Keratinocyte (primary cell): ENCODE results near the gene OR6M1. TPM values are rescaled to one million over a fixed set of nuclear protein-coding genes. Genes with fewer than 3 reads are reported as not detected.

Source experiments
- DNase-seq: peaks from one replicate; pipeline ENCODE4 v3.0.0-alpha.2; 2011; ENCODE audit warnings: low read depth, missing footprints, low spot score
- FAIRE-seq: peaks from 2 replicates; lab custom pipeline; 2011; peaks lifted over from hg19 to GRCh38; lab: Jason Lieb, UNC
- H2AFZ ChIP-seq: 2 replicates; pipeline ENCODE4 v1.6.0; 2012; ENCODE audit warnings: low read length, control low read depth, inconsistent platforms; ENCODE audit not compliant: control insufficient read depth
- H3K27ac ChIP-seq: 2 replicates; pipeline ENCODE4 v1.5.1; 2011; ENCODE audit warnings: low read length; ENCODE audit not compliant: control insufficient read depth, insufficient read depth
- H3K27me3 ChIP-seq: 3 replicates; pipeline ENCODE4 v1.6.0; 2011; ENCODE audit warnings: low read length; ENCODE audit not compliant: control insufficient read depth, insufficient read depth; ENCODE audit errors: extremely low read depth
- H3K36me3 ChIP-seq, 2 experiments: 2 replicates in 1 of 2; 3 replicates in 1 of 2; pipeline ENCODE4 v1.5.1; 2011; ENCODE audit warnings: low read length in 2 of 2, mild to moderate bottlenecking in 1 of 2; ENCODE audit not compliant: control insufficient read depth in 2 of 2, insufficient read depth in 2 of 2; ENCODE audit errors: extremely low read depth in 1 of 2
- H3K4me1 ChIP-seq: 3 replicates; pipeline ENCODE4 v1.5.1; 2011; ENCODE audit warnings: low read length; ENCODE audit not compliant: control insufficient read depth, insufficient read depth; ENCODE audit errors: extremely low read depth
- H3K4me2 ChIP-seq: 3 replicates; pipeline ENCODE4 v1.6.0; 2011; ENCODE audit warnings: low read depth, low read length; ENCODE audit not compliant: control insufficient read depth, insufficient read depth; ENCODE audit errors: extremely low read depth
- H3K4me3 ChIP-seq, 3 experiments: fragments of 200-600 bp in 1 of 3; sonication (generic) in 1 of 3; 2 replicates in 2 of 3; 3 replicates in 1 of 3; pipeline ENCODE4 v1.5.1; 2011 to 2016; ENCODE audit warnings: low read length in 3 of 3, mild to moderate bottlenecking in 3 of 3, control low read depth in 2 of 3, inconsistent platforms in 1 of 3, low read depth in 1 of 3, mixed read lengths in 1 of 3, mixed run types in 1 of 3, moderate library complexity in 1 of 3; ENCODE audit not compliant: control insufficient read depth in 2 of 3, insufficient read depth in 2 of 3; ENCODE audit errors: extremely low read depth in 1 of 3
- H3K79me2 ChIP-seq: 2 replicates; pipeline ENCODE4 v1.6.0; 2012; ENCODE audit warnings: low read length; ENCODE audit not compliant: control insufficient read depth, insufficient read depth
- H3K9ac ChIP-seq: 3 replicates; pipeline ENCODE4 v1.6.0; 2011; ENCODE audit warnings: low read length; ENCODE audit not compliant: control insufficient read depth, insufficient read depth; ENCODE audit errors: extremely low read depth
- H3K9me1 ChIP-seq: 3 replicates; pipeline ENCODE4 v1.6.0; 2011; ENCODE audit warnings: low read length; ENCODE audit not compliant: control insufficient read depth, insufficient read depth; ENCODE audit errors: extremely low read depth
- H3K9me3 ChIP-seq: 2 replicates; pipeline ENCODE4 v1.5.1; 2012; ENCODE audit warnings: low read depth, low read length; ENCODE audit not compliant: control insufficient read depth
- H4K20me1 ChIP-seq: 3 replicates; pipeline ENCODE4 v1.6.0; 2011; ENCODE audit warnings: low read length; ENCODE audit not compliant: control insufficient read depth, insufficient read depth; ENCODE audit errors: extremely low read depth
- CTCF ChIP-seq, 3 experiments: IDR thresholded peaks in 1 of 3; conservative IDR thresholded peaks in 1 of 3; optimal IDR thresholded peaks in 1 of 3; 2 replicates in 2 of 3; 3 replicates in 1 of 3; pipeline versions ENCODE3 to v1.5.1; 2011; ENCODE audit warnings: low read length in 3 of 3, mild to moderate bottlenecking in 3 of 3, moderate library complexity in 2 of 3, control low read depth in 1 of 3, inconsistent platforms in 1 of 3; ENCODE audit not compliant: insufficient read depth in 2 of 3; ENCODE audit errors: extremely low read depth in 1 of 3
- EZH2 ChIP-seq: IDR thresholded peaks from one replicate; pipeline ENCODE4 v1.6.1; 2012; ENCODE audit warnings: inconsistent platforms, mild to moderate bottlenecking, low read length, moderate library complexity
- dilution Hi-C: fragments of 300-500 bp; cut with MboI; formaldehyde crosslinking; loops from one replicate; pipeline ENCODE4 v1.7.0; 2020; ENCODE audit warnings: low sequenced_read_pairs; ENCODE audit not compliant: extremely low pct_ligation_motif_present
- polyA plus RNA-seq, 5 experiments: library from polyadenylated mRNA; depleted of rRNA in 3 of 5; stranded (reverse) in 3 of 5; stranded (forward) in 1 of 5; unstranded in 1 of 5; fragments of >200 nt; gene quantifications; 1 replicate in 1 of 5; 2 replicates in 3 of 5; 3 replicates in 1 of 5; pipeline versions ENCODE4 v1.2.1 to v1.2.3, GENCODE V29; 2011 to 2012; ENCODE audit warnings: missing spikeins in 2 of 5, low read depth in 1 of 5, low replicate concordance in 1 of 5

OR6M1 gene
- polyA plus RNA-seq, 1 donor (not counting 4 experiments of a cell fraction or from before 2014, with no cell fraction given) = not detected

GRCh38 chr11:123822032-123822431 lies 15.9 kb upstream of the OR6M1 start:
- no peak overlapping the region for H2AFZ ChIP-seq
- no peak overlapping the region for H3K9ac ChIP-seq
- DNase-seq (no peak), FAIRE-seq (no peak)
- no peaks in the 10 kb centered on the region for H4K20me1 ChIP-seq
- dilution Hi-C loops = no loop called here
- no peak overlapping the region for H3K4me2 ChIP-seq
- H3K4me1 ChIP-seq = no peaks in the 10 kb centered on the region
- no peak overlapping the region for H3K4me3 ChIP-seq
- H3K27ac ChIP-seq = no peak overlapping the region
- H3K9me1 ChIP-seq = no peaks in the 10 kb centered on the region
- H3K36me3 ChIP-seq = no peaks in the 10 kb centered on the region
- no peaks in the 10 kb centered on the region for H3K9me3 ChIP-seq
- no peaks in the 10 kb centered on the region for H3K79me2 ChIP-seq
- H3K27me3 ChIP-seq = no peaks in the 10 kb centered on the region
- TF ChIP-seq EZH2 = no peak
- no peak for TF ChIP-seq CTCF (optimal IDR thresholded peaks at IDR 0.05 in 1 of 3, IDR thresholded peaks at IDR 0.05 in 1 of 3, conservative IDR thresholded peaks at IDR 0.05 in 1 of 3; ENCODE audit: extremely low read depth in 1 of 3, insufficient read depth in 2 of 3, low read length in 3 of 3)

GRCh38 chr11:123815122-123815521 lies 9.0 kb upstream of the OR6M1 start:
- no peak overlapping the region for H2AFZ ChIP-seq
- no peak for DNase-seq
- no peak overlapping the region for H3K9ac ChIP-seq
- H3K27me3 ChIP-seq = no peaks in the 10 kb centered on the region
- no peak overlapping the region for H3K27ac ChIP-seq
- FAIRE-seq = no peak
- H3K4me2 ChIP-seq = no peak overlapping the region
- H3K36me3 ChIP-seq = no peaks in the 10 kb centered on the region
- TF ChIP-seq CTCF (optimal IDR thresholded peaks at IDR 0.05 in 1 of 3, IDR thresholded peaks at IDR 0.05 in 1 of 3, conservative IDR thresholded peaks at IDR 0.05 in 1 of 3; ENCODE audit: extremely low read depth in 1 of 3, insufficient read depth in 2 of 3, low read length in 3 of 3) (no peak), EZH2 (no peak)
- dilution Hi-C loops = no loop called here
- H4K20me1 ChIP-seq = no peaks in the 10 kb centered on the region
- H3K79me2 ChIP-seq = no peaks in the 10 kb centered on the region
- H3K4me3 ChIP-seq = no peak overlapping the region
- H3K4me1 ChIP-seq = no peaks in the 10 kb centered on the region
- no peaks in the 10 kb centered on the region for H3K9me3 ChIP-seq
- no peaks in the 10 kb centered on the region for H3K9me1 ChIP-seq
